Fibroblast of mammary gland (primary cell): Measurements from ENCODE around the gene STARD4.
A peak's percentile ranks its signal among the peaks of the same experiment; 100 is the strongest.

ENCODE experiments used
- DNase-seq: peaks from one replicate; pipeline ENCODE4 v3.0.0-alpha.2; 2010; ENCODE audit warnings: low read depth
- H3K4me3 ChIP-seq: 2 replicates; pipeline ENCODE4 v1.5.1; 2011; ENCODE audit warnings: low read depth, mild to moderate bottlenecking, low read length, moderate library complexity; ENCODE audit not compliant: control insufficient read depth
- CTCF ChIP-seq: conservative IDR thresholded peaks from 2 replicates; pipeline ENCODE4 v1.5.1; 2011; ENCODE audit warnings: low read depth, low read length, inconsistent platforms; ENCODE audit not compliant: control insufficient read depth, insufficient read depth

Gene STARD4

GRCh38 chr5:111553868-111554267 lies 41.5 kb upstream of the STARD4 start:
- TF ChIP-seq CTCF = no peak
- no peak for DNase-seq
- H3K4me3 ChIP-seq = no peak overlapping the region

- no peak overlapping the region for H3K4me3 ChIP-seq
- no peak for TF ChIP-seq CTCF
- DNase-seq = no peak
Observed at GRCh38 chr5:111552896-111553295, 40.6 kb upstream of the STARD4 start.

- DNase-seq = no peak
- H3K4me3 ChIP-seq = no peak overlapping the region
- TF ChIP-seq CTCF = no peak
Observed at GRCh38 chr5:111552492-111552891, 40.2 kb upstream of the STARD4 start.

GRCh38 chr5:111551569-111552275 lies 39.4 kb upstream of the STARD4 start:
- no peak for TF ChIP-seq CTCF
- H3K4me3 ChIP-seq = no peak overlapping the region
- no peak for DNase-seq

- DNase-seq = no peak
- H3K4me3 ChIP-seq = no peak overlapping the region
- TF ChIP-seq CTCF = no peak
Observed at GRCh38 chr5:111551161-111551560, 38.8 kb upstream of the STARD4 start.

GRCh38 chr5:111550282-111551020 lies 38.1 kb upstream of the STARD4 start:
- no peak overlapping the region for H3K4me3 ChIP-seq

More at GRCh38 chr5:111550282-111551020, 38.1 kb upstream of the STARD4 start:
- TF ChIP-seq CTCF = peak; percentile 52
- DNase-seq = peak; percentile 99
